DOHH2 (cell line): Measurements from ENCODE around the gene LDLRAD4.
A peak's percentile ranks its signal among the peaks of the same experiment; 100 is the strongest.

Experiments
- H3F3A ChIP-seq: fragments of 200-600 bp; sonication (generic), shearing (Covaris generic); 2 replicates; pipeline ENCODE4 v1.6.0; 2016; ENCODE audit warnings: antibody characterized with exemption, mild to moderate bottlenecking; ENCODE audit not compliant: control insufficient read depth, insufficient read depth
- H3K27ac ChIP-seq: fragments of 200-600 bp; sonication (generic); 2 replicates; pipeline ENCODE4 v1.5.1; 2014; ENCODE audit warnings: low read depth, mild to moderate bottlenecking, low read length, moderate library complexity
- H3K27me3 ChIP-seq: fragments of 200-600 bp; sonication (generic); 2 replicates; pipeline ENCODE4 v1.6.1; 2014; ENCODE audit warnings: mild to moderate bottlenecking, low read length, mixed read lengths; ENCODE audit not compliant: control insufficient read depth
- H3K36me3 ChIP-seq: fragments of 200-600 bp; sonication (generic); 2 replicates; pipeline ENCODE4 v1.6.1; 2014; ENCODE audit warnings: mild to moderate bottlenecking, low read length, moderate library complexity, mixed read lengths; ENCODE audit not compliant: control insufficient read depth
- H3K4me1 ChIP-seq: fragments of 200-600 bp; sonication (generic); 2 replicates; pipeline ENCODE4 v1.6.1; 2014; ENCODE audit warnings: mild to moderate bottlenecking, low read length, mixed read lengths; ENCODE audit not compliant: control insufficient read depth
- H3K4me2 ChIP-seq: fragments of 200-600 bp; sonication (generic); 2 replicates; pipeline ENCODE4 v1.6.0; 2014; ENCODE audit warnings: mild to moderate bottlenecking, low read length, moderate library complexity
- H3K4me3 ChIP-seq: fragments of 200-600 bp; sonication (generic); 2 replicates; pipeline ENCODE4 v1.5.1; 2014; ENCODE audit warnings: mild to moderate bottlenecking, low read length, mixed read lengths
- H3K79me2 ChIP-seq: fragments of 200-600 bp; sonication (generic); 2 replicates; pipeline ENCODE4 v1.6.1; 2014; ENCODE audit warnings: mild to moderate bottlenecking, low read length, mixed read lengths; ENCODE audit not compliant: control insufficient read depth
- H3K9me2 ChIP-seq: fragments of 200-600 bp; sonication (generic); replicated peaks from 2 replicates; pipeline ENCODE4 v1.6.1; 2014; ENCODE audit warnings: mild to moderate bottlenecking, low read length, mixed read lengths; ENCODE audit not compliant: control insufficient read depth
- H3K9me3 ChIP-seq: fragments of 200-600 bp; sonication (generic); 2 replicates; pipeline ENCODE4 v1.6.1; 2014; ENCODE audit warnings: antibody characterized with exemption, low read length, mixed read lengths; ENCODE audit not compliant: control insufficient read depth, insufficient read depth
- H4K20me1 ChIP-seq: fragments of 200-600 bp; sonication (generic); 2 replicates; pipeline ENCODE4 v1.6.0; 2014; ENCODE audit warnings: low read depth, mild to moderate bottlenecking, antibody characterized with exemption, low read length, moderate library complexity; ENCODE audit not compliant: control insufficient read depth, insufficient read depth
- EZH2phosphoT487 ChIP-seq: fragments of 200-600 bp; sonication (generic); IDR thresholded peaks from 2 replicates; pipeline ENCODE4 v1.6.1; 2017; ENCODE audit warnings: borderline replicate concordance, mild to moderate bottlenecking, antibody characterized with exemption, low read length, moderate library complexity, mixed read lengths
- TF ChIP-seq, protein P1 (sequence below): fragments of 200-600 bp; sonication (generic); IDR thresholded peaks from one replicate; pipeline ENCODE4 v1.5.1; 2014; ENCODE audit warnings: antibody characterized with exemption, mild to moderate bottlenecking, low read depth, low read length; ENCODE audit not compliant: poor library complexity, severe bottlenecking

Gene LDLRAD4

DNA sequence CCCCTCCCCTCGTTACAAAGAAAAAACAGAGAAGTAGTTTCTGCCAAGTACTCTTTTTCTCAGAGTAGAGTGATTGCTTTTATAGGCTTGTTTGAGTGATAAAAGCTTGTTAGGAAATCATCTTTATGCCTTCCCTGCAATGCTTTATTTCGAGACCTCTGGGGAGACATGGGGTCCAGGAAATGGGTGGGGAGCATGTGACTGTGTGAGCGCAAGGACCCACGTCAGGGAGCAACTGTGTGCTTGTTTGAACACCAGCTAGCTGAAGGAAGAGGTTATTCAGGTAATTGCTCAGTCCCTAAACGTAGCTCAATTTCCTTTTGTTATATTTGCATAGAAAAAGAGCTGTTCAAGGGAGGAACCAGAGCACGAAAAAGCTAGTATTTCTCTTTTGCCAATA lies 320.5 kb downstream of the LDLRAD4 start:
- H3K4me1 ChIP-seq = peaks cover 46% of the 10 kb centered on the region
- H3K9me2 ChIP-seq = no peaks in the 10 kb centered on the region
- H3K4me2 ChIP-seq = peak overlapping the region; percentile 73
- H3F3A ChIP-seq = peaks cover 5% of the 10 kb centered on the region; the same call in 1 of the 2 replicates
- no peaks in the 10 kb centered on the region for H3K79me2 ChIP-seq
- H3K27me3 ChIP-seq = no peaks in the 10 kb centered on the region
- TF ChIP-seq, protein P1, sequence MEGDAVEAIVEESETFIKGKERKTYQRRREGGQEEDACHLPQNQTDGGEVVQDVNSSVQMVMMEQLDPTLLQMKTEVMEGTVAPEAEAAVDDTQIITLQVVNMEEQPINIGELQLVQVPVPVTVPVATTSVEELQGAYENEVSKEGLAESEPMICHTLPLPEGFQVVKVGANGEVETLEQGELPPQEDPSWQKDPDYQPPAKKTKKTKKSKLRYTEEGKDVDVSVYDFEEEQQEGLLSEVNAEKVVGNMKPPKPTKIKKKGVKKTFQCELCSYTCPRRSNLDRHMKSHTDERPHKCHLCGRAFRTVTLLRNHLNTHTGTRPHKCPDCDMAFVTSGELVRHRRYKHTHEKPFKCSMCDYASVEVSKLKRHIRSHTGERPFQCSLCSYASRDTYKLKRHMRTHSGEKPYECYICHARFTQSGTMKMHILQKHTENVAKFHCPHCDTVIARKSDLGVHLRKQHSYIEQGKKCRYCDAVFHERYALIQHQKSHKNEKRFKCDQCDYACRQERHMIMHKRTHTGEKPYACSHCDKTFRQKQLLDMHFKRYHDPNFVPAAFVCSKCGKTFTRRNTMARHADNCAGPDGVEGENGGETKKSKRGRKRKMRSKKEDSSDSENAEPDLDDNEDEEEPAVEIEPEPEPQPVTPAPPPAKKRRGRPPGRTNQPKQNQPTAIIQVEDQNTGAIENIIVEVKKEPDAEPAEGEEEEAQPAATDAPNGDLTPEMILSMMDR = no peak
- no peaks in the 10 kb centered on the region for H4K20me1 ChIP-seq
- H3K4me3 ChIP-seq = peak overlapping the region; percentile 55
- H3K36me3 ChIP-seq = no peaks in the 10 kb centered on the region
- no peaks in the 10 kb centered on the region for H3K9me3 ChIP-seq
- H3K27ac ChIP-seq = peak overlapping the region; percentile 64

DNA sequence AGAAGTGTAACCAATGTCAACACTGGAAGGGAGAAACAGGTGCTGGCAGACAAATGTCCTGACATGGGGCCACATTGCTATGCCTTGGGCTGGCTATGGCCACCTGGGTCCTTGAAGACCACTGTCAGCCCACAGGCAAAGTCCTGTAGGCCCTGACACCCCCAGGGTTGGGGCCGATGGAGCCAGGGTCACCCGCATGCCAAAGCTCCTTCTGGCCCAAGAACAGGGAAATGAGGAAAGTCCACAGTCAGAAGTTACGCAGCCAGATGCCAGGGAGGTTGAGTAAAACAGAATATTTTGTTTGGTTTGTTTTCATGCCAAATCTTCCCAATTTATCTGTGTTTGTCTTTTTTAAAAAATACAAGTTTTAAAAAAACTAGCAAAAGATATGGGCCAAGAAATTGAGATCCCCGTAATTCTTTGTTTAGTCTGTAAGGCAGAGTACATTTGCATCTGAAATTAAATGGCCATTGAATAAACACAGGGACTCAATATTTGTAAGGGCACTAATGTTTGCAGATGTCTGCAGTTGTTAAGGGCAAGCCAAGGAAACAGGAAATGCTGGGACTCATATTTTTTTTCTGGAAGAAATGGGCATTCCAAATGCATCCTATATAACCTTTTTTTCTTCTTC lies 321.4 kb downstream of the LDLRAD4 start:
- no peaks in the 10 kb centered on the region for H3K27me3 ChIP-seq
- H3K27ac ChIP-seq = peak overlapping the region; percentile 64; the same call in 1 of the 2 replicates
- no peaks in the 10 kb centered on the region for H3K36me3 ChIP-seq
- H3F3A ChIP-seq = peaks cover 5% of the 10 kb centered on the region; the same call in 1 of the 2 replicates
- TF ChIP-seq, protein P1 = no peak
- no peak for TF ChIP-seq EZH2phosphoT487
- no peaks in the 10 kb centered on the region for H3K9me3 ChIP-seq
- H4K20me1 ChIP-seq = no peaks in the 10 kb centered on the region
- no peaks in the 10 kb centered on the region for H3K79me2 ChIP-seq
- peak overlapping the region; percentile 73 for H3K4me2 ChIP-seq
- peak overlapping the region; percentile 55 for H3K4me3 ChIP-seq
- no peaks in the 10 kb centered on the region for H3K9me2 ChIP-seq
- peaks cover 46% of the 10 kb centered on the region for H3K4me1 ChIP-seq

DNA sequence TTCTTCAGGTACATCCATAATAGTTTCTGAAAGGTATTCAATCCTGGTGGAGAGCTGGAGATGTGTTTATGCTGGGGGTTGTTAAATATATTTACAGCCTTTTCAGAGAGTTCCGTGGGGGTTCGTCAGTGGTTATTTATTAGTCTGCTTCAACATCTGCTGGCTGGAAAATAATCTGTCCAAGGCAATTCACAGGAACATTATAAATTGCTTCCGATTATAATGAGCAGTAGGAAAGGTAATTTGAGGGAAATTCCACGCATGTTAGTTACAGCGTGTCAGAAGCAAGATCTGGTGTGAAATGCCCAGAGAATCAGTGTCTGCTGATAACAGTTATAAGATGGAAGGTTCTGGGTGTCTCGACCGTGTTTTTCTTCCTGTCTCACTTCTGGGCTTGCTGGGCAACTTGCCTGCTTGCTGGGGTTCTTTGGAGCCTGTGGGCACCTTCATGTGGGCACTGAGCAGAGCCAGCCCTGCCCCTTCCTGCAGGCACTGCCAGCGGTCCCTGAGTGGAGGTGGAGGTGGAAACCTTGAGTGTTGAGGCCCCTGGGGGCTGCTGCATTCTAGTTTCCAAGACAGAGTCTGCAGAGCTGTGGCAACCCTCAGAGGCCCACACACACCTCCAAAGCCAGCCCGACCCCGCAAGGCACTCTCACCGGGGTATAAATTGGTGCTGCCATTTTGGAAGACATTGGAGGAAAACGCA lies 322.1 kb downstream of the LDLRAD4 start:
- H3K4me1 ChIP-seq = peaks cover 46% of the 10 kb centered on the region
- H3K27me3 ChIP-seq = no peaks in the 10 kb centered on the region
- no peak overlapping the region for H3K4me2 ChIP-seq
- H3K36me3 ChIP-seq = no peaks in the 10 kb centered on the region
- no peaks in the 10 kb centered on the region for H3K9me2 ChIP-seq
- peaks cover 5% of the 10 kb centered on the region; the same call in 1 of the 2 replicates for H3F3A ChIP-seq
- no peaks in the 10 kb centered on the region for H4K20me1 ChIP-seq
- no peak for TF ChIP-seq EZH2phosphoT487
- TF ChIP-seq, protein P1 = no peak
- no peaks in the 10 kb centered on the region for H3K9me3 ChIP-seq
- H3K27ac ChIP-seq = no peak overlapping the region
- no peak overlapping the region for H3K4me3 ChIP-seq
- H3K79me2 ChIP-seq = no peaks in the 10 kb centered on the region
